Measurements from ENCODE around the gene ZFP36. TPM values are rescaled to one million over a fixed set of nuclear protein-coding genes. Genes with fewer than 3 reads are reported as not detected.

The ZFP36 gene
- total RNA-seq, 1 experiment from 2014 or later: 16.3 TPM

GRCh38 chr19:39389631-39390414 is 16.8 kb upstream of the ZFP36 start:
- DNase-seq: no peak
- H3K4me3 ChIP-seq (ENCODE audit: low read length): peak overlapping the region; percentile 92
- H3K9ac ChIP-seq (ENCODE audit: low read length): peak overlapping the region; percentile 86
- H3K27ac ChIP-seq (ENCODE audit: low read length): peak overlapping the region; percentile 75
- H3K27me3 ChIP-seq (ENCODE audit: low read length): no peaks in the 10 kb centered on the region
- H3K79me2 ChIP-seq (ENCODE audit: low read length): peaks cover 31% of the 10 kb centered on the region
- peak overlapping the region; percentile 91 for H3K4me2 ChIP-seq (ENCODE audit: low read depth, low read length, poor library complexity, severe bottlenecking)
- H3K9me2 ChIP-seq (replicated peaks; ENCODE audit: insufficient read depth, low read length): no peaks in the 10 kb centered on the region
- H4K20me1 ChIP-seq (ENCODE audit: insufficient read depth, low read depth, low read length): no peaks in the 10 kb centered on the region
- peaks cover 22% of the 10 kb centered on the region; the same call in 1 of the 2 replicates for H3K36me3 ChIP-seq (ENCODE audit: insufficient read depth, low read length)
- no peaks in the 10 kb centered on the region for H3K9me3 ChIP-seq (ENCODE audit: low read length)
- H3K4me1 ChIP-seq (ENCODE audit: low read length): peaks cover 20% of the 10 kb centered on the region
- H2AFZ ChIP-seq (ENCODE audit: low read length): no peak overlapping the region

GRCh38 chr19:39390451-39390750 is 16.2 kb upstream of the ZFP36 start:
- peak overlapping the region; percentile 86 for H3K9ac ChIP-seq (ENCODE audit: low read length)
- H2AFZ ChIP-seq (ENCODE audit: low read length): peak overlapping the region; percentile 28; the same call in 1 of the 2 replicates
- H3K4me1 ChIP-seq (ENCODE audit: low read length): peaks cover 20% of the 10 kb centered on the region
- no peaks in the 10 kb centered on the region for H3K27me3 ChIP-seq (ENCODE audit: low read length)
- no peak for DNase-seq
- peaks cover 31% of the 10 kb centered on the region for H3K79me2 ChIP-seq (ENCODE audit: low read length)
- H3K9me3 ChIP-seq (ENCODE audit: low read length): no peaks in the 10 kb centered on the region
- H3K4me3 ChIP-seq (ENCODE audit: low read length): peak overlapping the region; percentile 92
- no peaks in the 10 kb centered on the region for H3K9me2 ChIP-seq (replicated peaks; ENCODE audit: insufficient read depth, low read length)
- H3K4me2 ChIP-seq (ENCODE audit: low read depth, low read length, poor library complexity, severe bottlenecking): peak overlapping the region; percentile 91
- peak overlapping the region; percentile 75 for H3K27ac ChIP-seq (ENCODE audit: low read length)
- H4K20me1 ChIP-seq (ENCODE audit: insufficient read depth, low read depth, low read length): no peaks in the 10 kb centered on the region
- peaks cover 22% of the 10 kb centered on the region; the same call in 1 of the 2 replicates for H3K36me3 ChIP-seq (ENCODE audit: insufficient read depth, low read length)

- H3K4me1 ChIP-seq (ENCODE audit: low read length): peaks cover 20% of the 10 kb centered on the region
- DNase-seq: peak; percentile 100
- peak within 1 kb of the TSS; percentile 83 for H2AFZ ChIP-seq (ENCODE audit: low read length)
- H3K9me2 ChIP-seq (replicated peaks; ENCODE audit: insufficient read depth, low read length): no peaks in the 10 kb centered on the region
- peak within 1 kb of the TSS; percentile 92 for H3K9ac ChIP-seq (ENCODE audit: low read length)
- peak within 1 kb of the TSS; percentile 92 for H3K4me3 ChIP-seq (ENCODE audit: low read length)
- no peaks in the 10 kb centered on the region for H3K27me3 ChIP-seq (ENCODE audit: low read length)
- H3K36me3 ChIP-seq (ENCODE audit: insufficient read depth, low read length): peaks cover 22% of the 10 kb centered on the region; the same call in 1 of the 2 replicates
- H3K27ac ChIP-seq (ENCODE audit: low read length): peak within 1 kb of the TSS; percentile 75
- no peaks in the 10 kb centered on the region for H4K20me1 ChIP-seq (ENCODE audit: insufficient read depth, low read depth, low read length)
- H3K4me2 ChIP-seq (ENCODE audit: low read depth, low read length, poor library complexity, severe bottlenecking): peak within 1 kb of the TSS; percentile 91
- no peaks in the 10 kb centered on the region for H3K9me3 ChIP-seq (ENCODE audit: low read length)
- H3K79me2 ChIP-seq (ENCODE audit: low read length): peaks cover 31% of the 10 kb centered on the region
Observed at GRCh38 chr19:39390751-39391437, 15.8 kb upstream of the ZFP36 start, which contains the start of the genes MED29 and PAF1. Gene MED29 (plus strand): TSS chr19:39391378. CDS start chr19:39391423, 45 bp downstream. Gene PAF1 (minus strand): TSS chr19:39391106. CDS start chr19:39390864, 242 bp downstream.

GRCh38 chr19:39397360-39398296 is 9.0 kb upstream of the ZFP36 start:
- peak; percentile 95 for DNase-seq

GRCh38 chr19:39398297-39398864 is 8.3 kb upstream of the ZFP36 start:
- Histone ChIP-seq H3K36me3 (ENCODE audit: insufficient read depth, low read length) (peaks cover 7% of the 10 kb centered on the region; the same call in 1 of the 2 replicates), H3K4me3 (ENCODE audit: low read length) (no peak overlapping the region), H3K9me3 (ENCODE audit: low read length) (no peaks in the 10 kb centered on the region), H4K20me1 (ENCODE audit: insufficient read depth, low read depth, low read length) (no peaks in the 10 kb centered on the region), H3K4me2 (ENCODE audit: low read depth, low read length, poor library complexity, severe bottlenecking) (no peak overlapping the region), H3K79me2 (ENCODE audit: low read length) (peaks cover 4% of the 10 kb centered on the region; the same call in 1 of the 2 replicates), H2AFZ (ENCODE audit: low read length) (no peak overlapping the region), H3K9ac (ENCODE audit: low read length) (peak overlapping the region; percentile 9; the same call in 1 of the 2 replicates), H3K27ac (ENCODE audit: low read length) (no peak overlapping the region), H3K9me2 (replicated peaks; ENCODE audit: insufficient read depth, low read length) (no peaks in the 10 kb centered on the region), H3K27me3 (ENCODE audit: low read length) (no peaks in the 10 kb centered on the region), H3K4me1 (ENCODE audit: low read length) (peaks cover 38% of the 10 kb centered on the region)
- DNase-seq: no peak

More at GRCh38 chr19:39397360-39398296, 9.0 kb upstream of the ZFP36 start:
- Histone ChIP-seq H3K9ac (ENCODE audit: low read length) (peak overlapping the region; percentile 9), H3K4me2 (ENCODE audit: low read depth, low read length, poor library complexity, severe bottlenecking) (no peak overlapping the region), H3K27ac (ENCODE audit: low read length) (no peak overlapping the region), H2AFZ (ENCODE audit: low read length) (no peak overlapping the region), H3K9me2 (replicated peaks; ENCODE audit: insufficient read depth, low read length) (no peaks in the 10 kb centered on the region), H3K4me3 (ENCODE audit: low read length) (no peak overlapping the region), H3K27me3 (ENCODE audit: low read length) (no peaks in the 10 kb centered on the region), H3K36me3 (ENCODE audit: insufficient read depth, low read length) (peaks cover 8% of the 10 kb centered on the region; the same call in 1 of the 2 replicates), H3K4me1 (ENCODE audit: low read length) (peaks cover 31% of the 10 kb centered on the region), H3K79me2 (ENCODE audit: low read length) (peaks cover 7% of the 10 kb centered on the region; the same call in 1 of the 2 replicates), H4K20me1 (ENCODE audit: insufficient read depth, low read depth, low read length) (no peaks in the 10 kb centered on the region), H3K9me3 (ENCODE audit: low read length) (no peaks in the 10 kb centered on the region)

DNA sequence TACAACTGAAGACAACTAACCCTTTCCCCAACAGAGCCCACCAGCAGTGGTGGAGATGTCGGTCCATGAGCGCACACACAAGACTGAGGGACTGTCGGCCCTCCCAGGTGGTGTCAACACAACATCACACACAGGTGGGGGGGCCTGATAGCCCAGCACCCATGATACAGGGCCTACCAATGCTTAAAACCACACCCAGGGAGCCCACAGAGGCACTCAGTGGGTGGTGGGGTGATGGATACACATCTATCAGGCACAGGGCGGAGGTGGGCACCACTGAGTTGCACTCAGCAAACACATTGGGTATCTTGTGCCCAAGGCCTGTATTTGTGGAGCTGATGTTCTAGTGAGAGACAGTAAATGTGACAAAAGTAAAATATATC is 7.0 kb upstream of the ZFP36 start:
- Histone ChIP-seq H2AFZ (ENCODE audit: low read length) (no peak overlapping the region), H3K4me3 (ENCODE audit: low read length) (no peak overlapping the region), H3K79me2 (ENCODE audit: low read length) (no peaks in the 10 kb centered on the region), H3K4me1 (ENCODE audit: low read length) (peaks cover 44% of the 10 kb centered on the region), H3K9me2 (replicated peaks; ENCODE audit: insufficient read depth, low read length) (no peaks in the 10 kb centered on the region), H3K9ac (ENCODE audit: low read length) (no peak overlapping the region), H3K27ac (ENCODE audit: low read length) (no peak overlapping the region), H3K9me3 (ENCODE audit: low read length) (no peaks in the 10 kb centered on the region), H3K27me3 (ENCODE audit: low read length) (no peaks in the 10 kb centered on the region; the same call in 1 of the 2 replicates), H4K20me1 (ENCODE audit: insufficient read depth, low read depth, low read length) (no peaks in the 10 kb centered on the region), H3K4me2 (ENCODE audit: low read depth, low read length, poor library complexity, severe bottlenecking) (no peak overlapping the region), H3K36me3 (ENCODE audit: insufficient read depth, low read length) (no peaks in the 10 kb centered on the region)
- no peak for DNase-seq

DNA sequence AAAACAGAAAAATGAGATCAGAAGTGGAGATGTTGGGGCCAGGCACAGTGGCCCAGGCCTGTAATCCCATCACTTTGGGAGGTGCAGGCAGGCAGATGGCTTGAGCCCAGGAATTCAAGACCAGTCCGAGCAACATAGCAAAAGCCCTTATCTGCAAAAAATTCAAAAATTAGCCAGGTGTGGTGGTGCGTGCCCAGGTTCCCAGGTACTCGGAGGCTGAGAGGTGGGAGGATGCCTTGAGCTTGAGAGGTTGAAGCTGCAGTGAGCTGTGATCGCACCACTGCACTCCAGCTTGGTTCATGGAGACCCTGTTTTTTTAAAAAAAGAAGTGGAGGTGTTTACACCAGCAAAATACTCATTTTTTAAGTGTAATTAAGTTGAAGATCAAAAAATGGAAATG is 6.6 kb upstream of the ZFP36 start:
- Histone ChIP-seq H2AFZ (ENCODE audit: low read length) (no peak overlapping the region), H3K9me3 (ENCODE audit: low read length) (no peaks in the 10 kb centered on the region), H3K27me3 (ENCODE audit: low read length) (no peaks in the 10 kb centered on the region; the same call in 1 of the 2 replicates), H3K4me3 (ENCODE audit: low read length) (no peak overlapping the region), H3K36me3 (ENCODE audit: insufficient read depth, low read length) (no peaks in the 10 kb centered on the region), H4K20me1 (ENCODE audit: insufficient read depth, low read depth, low read length) (no peaks in the 10 kb centered on the region), H3K9me2 (replicated peaks; ENCODE audit: insufficient read depth, low read length) (no peaks in the 10 kb centered on the region), H3K9ac (ENCODE audit: low read length) (no peak overlapping the region), H3K79me2 (ENCODE audit: low read length) (no peaks in the 10 kb centered on the region), H3K4me2 (ENCODE audit: low read depth, low read length, poor library complexity, severe bottlenecking) (no peak overlapping the region), H3K4me1 (ENCODE audit: low read length) (peaks cover 44% of the 10 kb centered on the region), H3K27ac (ENCODE audit: low read length) (no peak overlapping the region)
- DNase-seq: no peak
